OCI-LY1 (cell line): Measurements from ENCODE around the gene LIMS1.
"Not testable (repeated sequence)": the region's sequence is repeated elsewhere in the genome, so short reads cannot be mapped to it uniquely, and the experiment has no call there.

ENCODE experiments used
- EZH2 ChIP-seq: fragments of 200-600 bp; sonication (generic), shearing (Covaris generic); IDR thresholded peaks from 2 replicates; pipeline ENCODE4 v1.8.0; 2017; ENCODE audit warnings: borderline replicate concordance, mixed run types, mild to moderate bottlenecking, antibody characterized with exemption, low read length, moderate library complexity, mixed read lengths
- TF ChIP-seq, protein P1 (sequence below): fragments of 200-600 bp; sonication (generic), shearing (Covaris generic); IDR thresholded peaks from 2 replicates; pipeline ENCODE4 v1.5.1; 2017; ENCODE audit warnings: mild to moderate bottlenecking, antibody characterized with exemption, low read length, moderate library complexity, mixed read lengths

DNA sequence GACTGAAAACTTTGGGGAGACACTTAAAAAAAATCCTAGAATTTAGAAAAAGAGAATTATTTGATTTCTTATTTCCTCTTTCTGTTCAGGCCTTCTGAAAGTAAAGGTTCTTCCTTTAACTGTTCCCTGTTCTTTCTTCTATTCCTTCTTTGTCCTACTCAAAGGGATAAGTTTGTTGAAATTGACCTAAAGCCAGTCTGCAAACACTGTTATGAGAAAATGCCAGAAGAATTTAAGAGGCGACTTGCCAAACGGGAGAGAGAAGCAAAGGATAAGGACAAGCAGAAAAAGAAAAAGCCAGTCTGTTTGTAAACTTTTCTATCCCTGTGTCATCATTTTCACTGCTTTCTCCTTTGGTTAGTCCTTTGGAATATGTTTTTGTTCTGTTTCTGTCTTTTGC is 146.5 kb downstream of the LIMS1 start:
- TF ChIP-seq, protein P1, sequence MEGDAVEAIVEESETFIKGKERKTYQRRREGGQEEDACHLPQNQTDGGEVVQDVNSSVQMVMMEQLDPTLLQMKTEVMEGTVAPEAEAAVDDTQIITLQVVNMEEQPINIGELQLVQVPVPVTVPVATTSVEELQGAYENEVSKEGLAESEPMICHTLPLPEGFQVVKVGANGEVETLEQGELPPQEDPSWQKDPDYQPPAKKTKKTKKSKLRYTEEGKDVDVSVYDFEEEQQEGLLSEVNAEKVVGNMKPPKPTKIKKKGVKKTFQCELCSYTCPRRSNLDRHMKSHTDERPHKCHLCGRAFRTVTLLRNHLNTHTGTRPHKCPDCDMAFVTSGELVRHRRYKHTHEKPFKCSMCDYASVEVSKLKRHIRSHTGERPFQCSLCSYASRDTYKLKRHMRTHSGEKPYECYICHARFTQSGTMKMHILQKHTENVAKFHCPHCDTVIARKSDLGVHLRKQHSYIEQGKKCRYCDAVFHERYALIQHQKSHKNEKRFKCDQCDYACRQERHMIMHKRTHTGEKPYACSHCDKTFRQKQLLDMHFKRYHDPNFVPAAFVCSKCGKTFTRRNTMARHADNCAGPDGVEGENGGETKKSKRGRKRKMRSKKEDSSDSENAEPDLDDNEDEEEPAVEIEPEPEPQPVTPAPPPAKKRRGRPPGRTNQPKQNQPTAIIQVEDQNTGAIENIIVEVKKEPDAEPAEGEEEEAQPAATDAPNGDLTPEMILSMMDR: not testable (repeated sequence)
- TF ChIP-seq EZH2: not testable (repeated sequence)
